ENCODE results near the gene GIPC3.

Gene GIPC3

DNA sequence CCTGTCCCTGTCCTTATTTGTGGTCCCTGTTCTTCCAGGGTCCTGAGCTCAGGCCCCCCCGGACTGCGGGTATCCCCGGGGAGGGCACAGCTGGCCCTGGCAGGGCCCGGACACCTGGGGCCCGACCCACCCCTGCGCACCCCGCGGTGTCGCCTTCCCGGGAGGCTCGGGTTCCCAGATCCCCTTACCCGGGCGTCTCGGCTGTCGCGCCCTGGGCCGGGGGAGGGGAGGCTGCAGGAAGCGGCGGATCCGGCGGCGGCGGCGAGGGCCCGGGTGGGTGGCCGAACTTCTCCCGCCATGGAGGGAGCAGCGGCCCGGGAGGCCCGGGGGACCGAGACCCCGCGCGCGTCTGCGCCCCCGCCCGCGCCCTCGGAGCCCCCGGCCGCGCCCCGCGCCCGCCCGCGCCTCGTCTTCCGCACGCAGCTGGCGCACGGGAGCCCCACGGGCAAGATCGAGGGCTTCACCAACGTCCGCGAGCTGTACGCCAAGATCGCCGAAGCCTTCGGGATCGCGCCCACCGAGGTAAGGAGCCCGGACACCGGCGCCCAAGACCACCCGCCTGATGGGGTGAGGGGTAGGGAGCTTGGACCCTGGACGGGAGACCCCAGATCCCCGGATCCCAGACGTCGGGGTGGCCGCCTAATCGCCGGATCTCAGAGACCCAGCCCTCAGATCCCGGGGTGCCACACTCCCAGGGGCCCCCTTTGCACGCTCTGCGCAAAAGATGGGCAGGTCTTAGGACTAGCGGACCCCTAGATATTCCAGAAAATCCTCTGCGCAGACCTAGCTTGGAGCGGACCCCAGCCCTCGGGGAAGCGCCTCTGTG is at the start of gene GIPC3:
GIPC3 (plus strand) TSS at position 178 of the 826 bp plus-strand sequence; CDS start at position 298, 120 bp downstream.
- no peak for DNase-seq

- DNase-seq: no peak
Measured at GRCh38 chr19:3535563-3535965, 49.7 kb upstream of the GIPC3 start.

GRCh38 chr19:3535981-3536380 is 49.3 kb upstream of the GIPC3 start:
- DNase-seq: no peak

- DNase-seq: no peak
Measured at GRCh38 chr19:3536429-3537100, 48.7 kb upstream of the GIPC3 start.

DNA sequence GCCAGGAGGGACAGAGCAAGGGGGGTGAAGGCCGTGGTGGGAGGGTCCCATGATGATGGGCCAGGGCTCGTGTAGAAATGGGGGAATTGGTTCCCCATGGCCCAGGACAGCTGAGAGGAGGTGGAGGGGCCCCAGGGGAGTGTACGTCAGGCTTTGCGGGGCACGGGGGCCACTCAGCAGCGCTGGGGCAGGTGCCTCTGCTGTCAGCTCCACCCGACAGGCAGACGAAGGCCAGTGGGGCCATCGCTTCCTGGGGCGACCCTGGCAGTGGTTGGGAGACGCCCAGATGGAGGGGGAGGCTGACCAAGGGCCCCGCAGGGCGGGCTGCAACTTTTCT is 48.2 kb upstream of the GIPC3 start:
- DNase-seq: no peak

DNA sequence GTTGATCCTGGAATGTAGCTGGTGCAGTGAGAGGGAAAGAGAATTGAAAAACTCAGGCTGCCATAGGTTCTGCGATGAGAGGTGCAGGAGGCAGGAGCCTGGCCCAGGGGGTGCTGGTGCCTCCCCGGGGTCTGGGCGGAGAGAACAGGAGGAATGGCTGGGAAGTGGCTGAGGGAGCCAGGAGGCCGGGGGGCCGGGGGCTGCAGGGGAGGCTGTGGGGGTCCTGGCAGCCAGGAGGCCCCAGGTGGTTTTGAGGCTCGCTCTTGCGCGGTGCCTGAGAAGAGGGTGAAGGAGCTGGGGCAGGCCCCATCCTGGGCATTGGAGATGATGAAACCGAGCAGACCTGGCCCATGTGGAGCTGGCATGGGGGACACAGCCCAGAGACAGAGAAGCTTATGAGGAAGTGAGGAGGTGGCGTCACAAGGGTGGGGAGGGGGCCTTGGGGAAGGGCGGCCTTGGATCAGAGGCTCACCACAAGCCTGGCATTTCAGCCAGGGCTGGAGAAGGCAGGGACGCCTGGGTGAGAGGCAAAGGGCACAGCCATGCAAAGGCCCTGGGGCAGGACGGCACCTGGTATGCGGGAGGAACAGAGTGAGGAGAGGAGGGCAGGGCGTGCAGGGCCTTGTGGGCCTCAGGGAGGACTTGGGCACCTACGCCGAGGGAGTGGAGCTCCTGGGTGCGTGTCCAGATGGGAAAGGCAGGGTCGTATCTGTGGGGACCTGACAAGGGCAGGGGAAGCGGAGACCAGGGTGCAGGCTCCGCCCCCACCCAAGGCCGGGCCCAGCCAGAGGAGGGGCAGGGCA is 47.6 kb upstream of the GIPC3 start:
- no peak for DNase-seq

- DNase-seq: no peak
Measured at GRCh38 chr19:3538258-3538929, 46.9 kb upstream of the GIPC3 start.

GRCh38 chr19:3538965-3539755 is 46.1 kb upstream of the GIPC3 start, which contains the start of gene TEKTIP1:
Gene TEKTIP1 (plus strand): TSS chr19:3539174. CDS start chr19:3539178, 4 bp downstream.
- DNase-seq: peak; percentile 13

DNA sequence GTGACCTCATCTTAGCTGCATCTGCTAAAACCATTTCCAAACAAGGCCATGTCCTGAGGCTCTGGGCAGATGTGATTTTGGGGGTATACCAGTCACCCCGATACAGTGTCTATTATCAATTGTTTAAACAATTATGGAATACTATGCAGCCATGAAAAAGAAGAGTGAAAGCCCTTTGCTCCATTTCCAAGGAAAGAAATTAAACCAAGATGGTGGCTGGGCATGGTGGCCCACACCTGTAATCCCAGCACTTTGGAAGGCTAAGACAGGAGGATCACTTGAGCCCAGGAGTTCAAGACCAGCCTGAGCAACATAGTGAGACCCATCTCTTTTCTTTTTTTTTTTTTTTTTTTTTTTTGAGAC is 45.5 kb upstream of the GIPC3 start:
- DNase-seq: no peak

DNA sequence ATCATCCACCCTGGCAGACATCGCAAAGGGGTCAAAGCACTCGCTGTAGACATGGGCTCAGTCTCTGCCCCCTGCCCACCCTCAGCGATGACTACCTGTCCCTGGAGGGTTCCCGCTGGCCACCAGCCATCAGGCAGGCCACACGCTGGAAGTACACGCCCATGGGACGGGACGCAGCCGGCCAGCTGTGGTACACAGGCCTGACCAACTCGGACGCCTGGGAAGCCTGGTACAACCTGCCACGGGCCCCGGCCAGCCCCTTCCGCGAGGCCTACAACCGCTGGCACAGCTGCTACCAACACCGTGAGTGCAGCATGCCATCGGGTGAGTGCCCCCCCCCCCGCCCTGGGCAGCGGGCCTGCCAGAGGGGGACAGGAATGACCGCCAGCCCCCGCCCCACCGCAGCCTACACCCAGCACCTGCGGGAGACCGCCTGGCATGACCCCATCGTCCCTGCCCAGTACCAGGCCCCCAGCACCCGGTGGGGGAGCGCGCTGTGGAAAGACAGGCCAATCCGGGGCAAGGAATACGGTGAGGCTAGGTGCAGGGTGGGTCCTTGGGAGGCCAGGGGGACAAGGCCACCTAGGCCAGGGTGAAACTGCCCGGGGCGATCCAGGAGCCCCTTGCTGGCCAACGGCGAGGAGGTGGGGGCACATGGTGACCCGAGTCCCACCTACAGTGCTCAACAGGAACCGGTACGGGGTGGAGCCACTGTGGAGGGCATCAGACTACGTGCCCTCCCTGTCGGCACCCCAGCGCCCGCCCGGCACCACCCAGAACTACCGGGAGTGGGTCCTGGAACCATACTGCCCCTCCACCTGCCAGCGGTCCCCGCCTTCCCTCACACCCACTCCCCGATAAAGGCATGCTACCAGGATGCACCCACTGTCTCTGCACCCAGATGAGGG is 41.9 kb upstream of the GIPC3 start:
- DNase-seq: no peak

- no peak for DNase-seq
Measured at GRCh38 chr19:3544058-3544376, 41.3 kb upstream of the GIPC3 start.

- DNase-seq: peak; percentile 15
Measured at GRCh38 chr19:3544742-3545668, 40.3 kb upstream of the GIPC3 start.

GRCh38 chr19:3545669-3546034 is 39.6 kb upstream of the GIPC3 start:
- no peak for DNase-seq

- no peak for DNase-seq
Measured at GRCh38 chr19:3546119-3546518, 39.2 kb upstream of the GIPC3 start.

- DNase-seq: no peak
Measured at GRCh38 chr19:3547301-3547731, 38.0 kb upstream of the GIPC3 start.

DNA sequence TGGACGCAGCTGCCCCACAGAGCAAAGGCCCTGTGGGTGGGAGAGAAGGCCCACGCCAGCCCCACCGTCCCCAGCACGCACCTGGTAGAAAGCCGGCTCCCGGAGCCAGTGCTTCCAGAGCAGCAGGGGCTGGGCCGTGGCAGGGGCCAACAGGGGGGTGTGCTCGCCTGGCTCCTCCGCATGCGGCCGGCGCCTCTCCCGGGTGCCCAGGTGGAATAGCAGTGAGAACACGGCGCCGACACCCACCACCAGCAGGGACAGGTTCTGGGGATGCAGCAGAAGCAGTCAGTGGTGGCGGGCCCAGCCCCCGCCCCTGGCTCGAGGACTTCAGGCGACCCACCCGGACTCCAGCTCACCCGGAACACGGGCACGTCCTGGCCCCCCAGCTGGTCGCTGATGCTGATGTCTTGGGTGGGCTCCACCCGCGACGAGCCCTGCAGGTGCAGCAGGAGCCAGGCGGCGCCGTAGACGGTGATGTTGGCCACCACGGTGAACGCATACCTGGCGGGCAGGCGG is 37.5 kb upstream of the GIPC3 start:
- no peak for DNase-seq

DNA sequence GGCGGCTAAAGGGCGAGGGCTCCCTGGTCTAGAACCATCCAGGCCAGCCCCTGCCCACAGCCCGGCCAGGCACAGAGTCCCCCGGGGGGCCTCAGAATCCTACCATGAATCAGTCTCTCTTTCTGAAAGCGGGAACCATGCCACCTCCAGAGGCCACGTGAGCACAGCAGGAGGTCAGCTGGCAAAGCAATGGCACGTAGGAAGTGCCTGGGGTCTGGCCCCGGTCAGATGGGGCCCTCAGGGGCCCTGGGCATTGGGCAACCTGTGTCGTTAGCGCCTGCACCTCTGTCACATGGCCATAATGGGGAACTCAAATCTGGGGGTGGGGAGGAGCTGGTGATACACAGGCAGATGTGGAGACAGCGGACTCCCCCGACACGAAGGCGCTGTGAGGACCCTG is 36.7 kb upstream of the GIPC3 start:
- no peak for DNase-seq

GRCh38 chr19:3549816-3550215 is 35.5 kb upstream of the GIPC3 start:
- no peak for DNase-seq

DNA sequence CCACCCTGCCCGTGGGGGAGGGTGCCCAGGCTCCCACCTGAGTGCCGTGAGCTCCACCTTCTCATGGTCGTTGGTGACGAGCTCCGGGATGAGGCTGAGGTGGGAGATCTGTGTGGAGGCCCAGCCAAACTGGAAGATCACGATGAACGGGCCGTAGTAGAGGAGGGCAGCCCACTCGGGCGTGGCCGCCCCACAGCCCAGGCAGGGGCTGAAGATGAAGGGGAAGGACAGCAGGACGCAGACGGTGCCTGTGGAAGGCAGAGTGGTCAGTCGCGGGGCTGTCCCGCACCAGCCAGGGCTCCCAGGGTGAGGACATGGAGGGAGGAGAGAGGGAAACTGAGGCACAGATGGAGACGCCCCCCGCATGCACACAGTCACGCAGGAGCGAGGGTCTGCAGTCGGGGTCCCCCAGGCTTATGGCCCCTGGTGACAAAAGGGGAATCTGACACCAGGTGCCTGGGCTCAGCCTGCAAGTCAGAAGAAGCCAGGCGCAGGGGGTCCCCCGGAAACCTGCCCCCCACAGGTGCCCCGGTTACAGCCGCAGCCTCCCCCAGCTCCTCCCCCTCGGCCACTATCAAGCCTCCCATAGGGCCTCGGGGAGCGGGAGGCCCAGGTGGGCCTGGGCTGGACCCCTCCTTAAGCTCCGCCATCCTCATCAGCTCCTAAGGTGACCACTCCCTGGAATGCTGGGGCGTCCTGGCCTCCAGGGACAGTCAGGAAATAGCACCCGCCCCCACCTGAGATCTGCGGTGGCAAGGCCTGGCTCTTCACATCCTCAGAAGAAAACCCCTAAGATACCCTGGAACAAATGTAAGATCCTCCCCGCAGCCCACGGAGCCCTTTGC is 34.1 kb upstream of the GIPC3 start:
- no peak for DNase-seq
